Large intestine (tissue), 3 donors: ENCODE data around the gene NOD1. TPM values are rescaled to one million over a fixed set of nuclear protein-coding genes. Genes with fewer than 3 reads are reported as not detected.
"Not testable (repeated sequence)": the region's sequence is repeated elsewhere in the genome, so short reads cannot be mapped to it uniquely, and the experiment has no call there.

Experiments
- DNase-seq, 2 donors: peaks; one replicate each; pipeline versions ENCODE4 v3.0.0 to v3.0.0-alpha.2; 2013
- H3K27ac ChIP-seq: one replicate; pipeline ENCODE4 v1.5.1; 2013; ENCODE audit warnings: low read length
- H3K27me3 ChIP-seq: 2 replicates; pipeline ENCODE4 v1.6.1; 2013; ENCODE audit warnings: low read length; ENCODE audit not compliant: control insufficient read depth, insufficient read depth
- H3K36me3 ChIP-seq: 2 replicates; pipeline ENCODE4 v1.6.1; 2013; ENCODE audit warnings: low read length; ENCODE audit not compliant: control insufficient read depth, insufficient read depth
- H3K4me1 ChIP-seq: one replicate; pipeline ENCODE4 v1.6.1; 2013; ENCODE audit warnings: low read length; ENCODE audit not compliant: control insufficient read depth, insufficient read depth
- H3K4me3 ChIP-seq: one replicate; pipeline ENCODE4 v1.5.1; 2013; ENCODE audit warnings: low read length
- H3K9me3 ChIP-seq: one replicate; pipeline ENCODE4 v1.6.1; 2013; ENCODE audit warnings: mild to moderate bottlenecking, low read depth, low read length, moderate library complexity; ENCODE audit not compliant: control insufficient read depth
- WGBS: methylation state at CpG from one replicate; pipeline ENCODE4 v1.1.5; 2013; ENCODE audit warnings: low lambda C conversion rate; ENCODE audit not compliant: insufficient coverage; 5-methylcytosine and 5-hydroxymethylcytosine counted together
- polyA plus RNA-seq: library from polyadenylated mRNA; unstranded; fragments of 120-200 nt; gene quantifications from one replicate; pipeline ENCODE4 v1.2.1, GENCODE V29; 2013

NOD1 gene
- polyA plus RNA-seq, 1 donor = 7.5 TPM

DNA sequence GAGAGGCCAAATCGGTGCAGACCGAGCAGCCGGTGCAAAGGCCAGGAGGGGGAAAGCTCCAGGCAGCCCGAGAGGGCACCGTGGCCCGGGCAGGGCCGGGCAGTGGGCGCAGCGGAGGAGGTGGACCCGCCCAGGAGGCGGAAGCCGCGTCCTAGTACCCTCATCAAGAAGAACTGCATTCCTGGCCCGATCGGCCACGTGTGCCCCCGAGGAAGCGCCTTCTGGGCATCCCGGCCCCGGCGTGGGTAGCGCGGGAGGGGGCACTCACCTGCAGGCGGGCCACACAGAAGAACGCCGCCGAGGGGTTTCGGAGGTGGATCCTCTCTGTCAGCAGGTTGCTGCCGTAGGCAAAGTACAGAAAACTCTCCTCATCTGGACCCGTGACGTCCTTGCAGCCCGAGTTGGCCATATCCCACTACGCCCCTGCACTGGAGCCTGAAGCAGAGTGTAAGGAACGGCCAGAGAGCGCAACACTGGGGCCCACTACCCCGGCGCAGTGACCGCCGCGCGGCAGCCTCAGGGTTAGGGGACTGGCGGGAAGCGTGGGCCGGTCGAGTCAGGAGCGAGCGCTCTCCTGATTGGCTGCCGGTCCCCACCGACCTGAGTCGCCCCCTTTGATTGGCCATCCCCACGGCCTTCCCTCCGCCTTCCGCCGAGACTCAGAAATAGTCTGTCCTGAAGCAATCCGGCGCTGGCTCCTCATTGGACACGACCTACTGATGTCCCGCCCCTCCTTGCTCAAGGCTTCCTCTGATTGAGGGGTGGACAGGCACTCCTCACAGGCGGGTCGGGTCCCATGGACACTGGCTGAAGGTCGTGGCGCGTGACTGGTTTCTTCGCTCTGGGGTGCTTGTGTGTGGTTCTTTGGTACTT, 26.0 kb upstream of the NOD1 start, which contains the start of gene GGCT:
GGCT (minus strand) TSS at position 529 of the 873 bp plus-strand sequence; CDS start at position 409, 120 bp downstream.
- Histone ChIP-seq H3K27ac (peak within 1 kb of the TSS; percentile 79), H3K9me3 (no peaks in the 10 kb centered on the region), H3K27me3 (no peaks in the 10 kb centered on the region), H3K4me1 (peaks cover 6% of the 10 kb centered on the region), H3K36me3 (no peaks in the 10 kb centered on the region), H3K4me3 (peak within 1 kb of the TSS; percentile 92)
- DNase-seq = peak; percentile 98 to 99
- WGBS = no CpG with 5 or more reads among the region's 64 CpGs

DNA sequence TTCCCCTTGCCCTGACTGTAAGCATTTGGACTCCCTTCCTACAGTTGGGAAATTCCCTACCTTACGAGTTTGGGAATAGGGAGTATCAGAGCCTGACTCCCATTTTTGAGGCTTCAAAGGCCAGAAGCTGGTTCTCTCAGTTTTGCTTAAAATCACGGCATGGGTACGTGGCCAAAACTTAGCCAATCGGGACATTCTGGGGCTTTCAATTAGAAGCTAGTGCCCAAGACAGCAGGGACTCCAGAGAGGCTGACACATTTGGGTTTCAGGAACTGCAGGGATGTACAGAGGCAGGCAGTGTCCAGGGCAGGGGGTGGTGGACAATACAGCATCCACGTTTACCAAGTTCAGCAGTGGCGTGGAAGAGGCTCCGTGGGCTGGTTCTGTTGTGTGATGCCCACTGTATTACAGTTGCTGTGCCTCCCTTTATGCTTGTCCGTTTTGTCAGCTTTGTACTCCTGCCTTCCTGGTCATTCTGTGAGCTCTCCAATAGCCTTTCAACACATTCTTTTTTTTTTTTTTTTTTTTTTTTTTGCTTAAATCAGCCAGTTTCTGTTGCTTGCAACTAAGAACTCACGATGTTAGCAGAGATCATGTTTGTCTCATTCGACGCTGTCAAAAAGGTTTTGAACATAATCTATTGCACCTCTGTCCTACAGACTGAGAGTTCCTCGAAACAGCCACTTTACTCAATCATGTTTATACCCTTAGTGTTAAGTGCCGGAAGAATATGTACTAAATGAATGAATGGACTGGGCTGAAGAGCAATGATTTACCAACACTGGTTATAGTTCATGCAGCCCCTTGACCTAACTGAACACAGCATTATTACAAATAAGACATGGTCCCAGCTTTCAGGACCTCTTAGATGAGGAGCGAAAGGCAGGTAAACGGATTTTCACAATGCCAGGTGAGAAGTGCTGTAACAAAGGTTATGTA, 25.0 kb upstream of the NOD1 start:
- Histone ChIP-seq H3K27me3 (no peaks in the 10 kb centered on the region), H3K4me3 (peak overlapping the region; percentile 92), H3K36me3 (peaks cover 4% of the 10 kb centered on the region), H3K4me1 (peaks cover 6% of the 10 kb centered on the region), H3K27ac (peak overlapping the region; percentile 77), H3K9me3 (no peaks in the 10 kb centered on the region)
- DNase-seq = no peak
- no CpG with 5 or more reads among the region's 15 CpGs for WGBS

GRCh38 chr7:30502470-30503251, 24.1 kb upstream of the NOD1 start:
- Histone ChIP-seq H3K36me3 (peaks cover 8% of the 10 kb centered on the region), H3K4me3 (no peak overlapping the region), H3K27me3 (no peaks in the 10 kb centered on the region), H3K4me1 (peaks cover 6% of the 10 kb centered on the region), H3K27ac (no peak overlapping the region), H3K9me3 (no peaks in the 10 kb centered on the region)
- DNase-seq = no peak
- WGBS = 100% methylated on average over 2 of the region's 2 CpGs

DNA sequence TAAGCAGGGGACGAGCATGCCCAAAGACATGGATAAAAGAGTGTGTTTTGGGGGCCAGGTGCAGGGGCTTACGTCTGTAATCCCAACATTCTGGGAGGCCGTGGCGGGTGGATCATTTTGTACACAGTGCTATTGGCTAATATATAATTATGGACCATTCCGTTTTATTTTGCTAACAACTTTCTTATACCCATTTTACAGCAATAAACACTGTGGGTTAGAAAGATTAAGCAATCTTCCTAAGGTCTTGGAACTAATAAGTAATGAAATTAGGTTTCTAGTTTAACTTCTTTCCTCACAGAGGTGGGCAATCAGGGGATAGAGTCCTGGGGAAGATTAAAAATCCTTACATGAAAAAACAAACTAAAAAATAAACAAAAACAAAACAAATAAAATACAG, 22.7 kb upstream of the NOD1 start:
- H3K4me3 ChIP-seq = no peak overlapping the region
- H3K4me1 ChIP-seq = peaks cover 6% of the 10 kb centered on the region
- peaks cover 16% of the 10 kb centered on the region for H3K36me3 ChIP-seq
- no peaks in the 10 kb centered on the region for H3K9me3 ChIP-seq
- DNase-seq = no peak
- H3K27ac ChIP-seq = no peak overlapping the region
- H3K27me3 ChIP-seq = no peaks in the 10 kb centered on the region
- WGBS = no CpG with 5 or more reads among the region's 5 CpGs

DNA sequence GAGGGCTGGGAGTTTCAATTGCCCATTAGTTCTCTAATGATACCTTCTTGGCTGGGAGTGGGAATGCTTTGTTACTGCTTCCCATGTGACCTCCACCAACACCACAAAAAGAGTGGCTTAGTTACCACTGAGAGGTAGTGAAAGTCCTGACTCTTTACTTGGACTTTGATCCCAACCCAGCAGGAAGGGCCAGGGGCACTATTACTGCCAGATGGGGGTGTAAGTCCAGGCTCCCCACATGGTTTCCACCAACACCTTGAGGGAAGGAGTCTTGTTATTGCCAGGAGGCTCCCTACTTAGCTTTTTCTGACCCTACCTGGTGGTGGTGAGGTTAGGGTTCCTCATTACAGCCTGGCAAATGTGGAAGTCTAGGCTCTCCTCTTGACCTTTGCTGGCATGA, 14.6 kb upstream of the NOD1 start:
- no peaks in the 10 kb centered on the region for H3K9me3 ChIP-seq
- H3K36me3 ChIP-seq = peaks cover 9% of the 10 kb centered on the region
- no peak overlapping the region for H3K4me3 ChIP-seq
- peak; percentile 56 to 84 for DNase-seq
- H3K27me3 ChIP-seq = no peaks in the 10 kb centered on the region
- H3K27ac ChIP-seq = no peak overlapping the region
- peaks cover 6% of the 10 kb centered on the region for H3K4me1 ChIP-seq

GRCh38 chr7:30491417-30491816, 12.8 kb upstream of the NOD1 start:
- DNase-seq = no peak
- no peak overlapping the region for H3K4me3 ChIP-seq
- peaks cover 1% of the 10 kb centered on the region for H3K36me3 ChIP-seq
- H3K9me3 ChIP-seq = no peaks in the 10 kb centered on the region
- no peak overlapping the region for H3K27ac ChIP-seq
- peaks cover 6% of the 10 kb centered on the region for H3K4me1 ChIP-seq
- H3K27me3 ChIP-seq = no peaks in the 10 kb centered on the region

- WGBS = no CpG with 5 or more reads among the region's 1 CpG
- no peaks in the 10 kb centered on the region for H3K36me3 ChIP-seq
- no peak for DNase-seq
Observed at GRCh38 chr7:30487371-30487770, 8.8 kb upstream of the NOD1 start.

DNA sequence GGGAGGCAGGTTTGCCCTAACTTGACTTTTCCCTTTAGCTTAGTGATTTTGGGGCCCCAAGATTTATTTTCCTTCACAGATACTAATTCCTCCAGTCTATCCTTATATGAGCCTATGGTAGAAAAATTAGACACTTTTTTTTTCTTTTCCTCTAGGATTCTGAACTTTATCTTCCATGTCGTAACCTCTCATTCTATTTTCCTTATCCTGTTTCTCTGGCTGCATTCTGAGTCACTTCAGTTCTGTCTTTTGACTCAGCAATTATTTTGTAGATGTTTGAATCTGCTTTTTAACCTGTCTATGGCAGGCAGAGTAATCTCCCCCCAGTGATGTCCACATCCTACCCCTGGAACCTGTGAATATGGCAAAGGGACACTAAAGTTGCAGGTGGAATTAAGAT, 7.1 kb upstream of the NOD1 start:
- WGBS = 57% methylated on average over 1 of the region's 1 CpG
- Histone ChIP-seq H3K4me3 (no peak overlapping the region), H3K36me3 (no peaks in the 10 kb centered on the region), H3K27ac (no peak overlapping the region), H3K27me3 (no peaks in the 10 kb centered on the region), H3K9me3 (no peaks in the 10 kb centered on the region), H3K4me1 (no peaks in the 10 kb centered on the region)
- DNase-seq = no peak

More at GRCh38 chr7:30487371-30487770, 8.8 kb upstream of the NOD1 start:
- Histone ChIP-seq H3K9me3 (no peaks in the 10 kb centered on the region), H3K4me3 (no peak overlapping the region), H3K27me3 (no peaks in the 10 kb centered on the region), H3K4me1 (no peaks in the 10 kb centered on the region), H3K27ac (no peak overlapping the region)

DNA sequence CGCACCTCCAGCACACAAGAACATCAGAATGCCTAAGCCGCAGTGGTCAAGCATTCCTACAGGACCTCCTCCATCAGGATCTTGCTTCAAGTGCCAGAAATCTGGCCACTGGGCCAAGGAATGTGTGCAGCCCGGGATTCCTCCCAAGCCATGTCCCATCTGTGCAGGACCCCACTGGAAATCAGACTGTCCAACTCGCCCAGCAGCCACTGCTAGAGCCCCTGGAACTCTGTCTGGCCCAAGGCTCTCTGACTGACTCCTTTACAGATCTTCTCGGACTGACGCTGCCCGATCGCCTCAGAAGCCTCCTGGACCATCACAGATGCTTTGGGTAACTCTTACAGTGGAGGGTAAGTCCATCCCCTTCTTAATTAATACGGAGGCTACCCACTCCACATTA, 2.8 kb upstream of the NOD1 start:
- not testable (repeated sequence) for H3K27me3 ChIP-seq, H3K27ac ChIP-seq, H3K36me3 ChIP-seq, DNase-seq, H3K4me3 ChIP-seq, H3K9me3 ChIP-seq
- no CpG with 5 or more reads among the region's 9 CpGs for WGBS
- H3K4me1 ChIP-seq = peaks cover 17% of the 10 kb centered on the region
